Measurements from ENCODE around the gene PCYT1A. TPM values are rescaled to one million over a fixed set of nuclear protein-coding genes. Genes with fewer than 3 reads are reported as not detected.
"Not testable (repeated sequence)": the region's sequence is repeated elsewhere in the genome, so short reads cannot be mapped to it uniquely, and the experiment has no call there.

The PCYT1A gene
- total and polyA plus RNA-seq, 10 of the 15 experiments (the other 5 are each of a cell fraction or from before 2014, with no cell fraction given): 10.8 to 64.3 (median 48.6) TPM

- Histone ChIP-seq H3K4me2 (ENCODE audit: control insufficient read depth, insufficient read depth) (no peak overlapping the region), H3K36me3 (ENCODE audit: control insufficient read depth in 2 of 2, insufficient read depth in 2 of 2, low read length in 1 of 2) (no peaks in the 10 kb centered on the region; a peak in 1 of 4 replicates), H3K4me3 (no peak overlapping the region), H2AFZ (ENCODE audit: control insufficient read depth, low read depth, low read length) (no peak overlapping the region), H3K9ac (ENCODE audit: control insufficient read depth, insufficient read depth, low read length) (no peak overlapping the region), H3K27ac (ENCODE audit: control insufficient read depth, insufficient read depth) (no peak overlapping the region), H4K20me1 (ENCODE audit: control insufficient read depth, insufficient read depth) (no peaks in the 10 kb centered on the region), H3K27me3 (replicated peaks in 1 of 2; ENCODE audit: control insufficient read depth in 2 of 2, insufficient read depth in 2 of 2, low read length in 1 of 2) (no peaks in the 10 kb centered on the region), H3K4me1 (ENCODE audit: control insufficient read depth, insufficient read depth, low read length) (no peaks in the 10 kb centered on the region), H3K79me2 (ENCODE audit: control insufficient read depth, insufficient read depth, low read length) (peaks cover 17% of the 10 kb centered on the region), H3K9me3 (replicated peaks; ENCODE audit: control insufficient read depth, insufficient read depth, low read length) (no peaks in the 10 kb centered on the region)
- BruUV-seq (replicated peaks): no TSS peak
- no peak for DNase-seq (ENCODE audit: low read depth, low spot score)
- TF ChIP-seq ZBTB33 (IDR thresholded peaks at IDR 0.05) (no peak), ZNF622 (IDR thresholded peaks at IDR 0.05) (no peak), CBX5 (IDR thresholded peaks at IDR 0.05; ENCODE audit: low read depth) (no peak), CREM (IDR thresholded peaks at IDR 0.05; ENCODE audit: low read depth) (no peak), ZNF384 (IDR thresholded peaks at IDR 0.05; ENCODE audit: borderline replicate concordance, low read depth, low read length) (no peak), NR2F1 (conservative IDR thresholded peaks at IDR 0.05) (no peak), SIN3A (IDR thresholded peaks at IDR 0.05; ENCODE audit: low read depth, low read length) (no peak), IKZF2 (IDR thresholded peaks at IDR 0.05) (no peak), YY1 (IDR thresholded peaks at IDR 0.05; ENCODE audit: low read depth, low read length) (no peak), RFX5 (IDR thresholded peaks at IDR 0.05; ENCODE audit: low read depth, low read length) (no peak), SP1 (IDR thresholded peaks at IDR 0.05; ENCODE audit: low read depth, low read length) (no peak)
- TF ChIP-seq, protein P1, sequence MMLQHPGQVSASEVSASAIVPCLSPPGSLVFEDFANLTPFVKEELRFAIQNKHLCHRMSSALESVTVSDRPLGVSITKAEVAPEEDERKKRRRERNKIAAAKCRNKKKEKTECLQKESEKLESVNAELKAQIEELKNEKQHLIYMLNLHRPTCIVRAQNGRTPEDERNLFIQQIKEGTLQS (IDR thresholded peaks at IDR 0.05; ENCODE audit: borderline replicate concordance, extremely low read depth, low read depth, low read length): no peak
- in situ Hi-C loops (cut with MboI) (no loop called here), intact Hi-C loops (cut with micrococcal nuclease; ENCODE audit: unreplicated experiment) (no loop called here)
- ATAC-seq: no peak
- SMC1A ChIA-PET (ENCODE audit: uncharacterized antibody, unreplicated experiment): interaction anchor here (0.6 to 2.1 kb wide), 2 partner anchors 16 to 263 kb away, joined by 3 to 5 read pairs; no protein-coding TSS in a partner anchor
- RAD21 ChIA-PET (ENCODE audit: unreplicated experiment): interaction anchor here (1.3 kb wide), 1 partner anchor 208 kb away, joined by 3 read pairs; no protein-coding TSS in a partner anchor
- CTCF ChIA-PET: no interaction called here
- POLR2A ChIA-PET: interaction anchor here (0.8 to 0.9 kb wide), 2 partner anchors 9 to 37 kb away, joined by 4 read pairs; no protein-coding TSS in a partner anchor
- no peak for FAIRE-seq
- 96% methylated on average over 3 of the region's 3 CpGs for WGBS (ENCODE audit: insufficient coverage, insufficient replicate concordance, low lambda C conversion rate, missing lambda C conversion rate)
Observed at GRCh38 chr3:196314597-196314996, 27.1 kb upstream of the PCYT1A start.

DNA sequence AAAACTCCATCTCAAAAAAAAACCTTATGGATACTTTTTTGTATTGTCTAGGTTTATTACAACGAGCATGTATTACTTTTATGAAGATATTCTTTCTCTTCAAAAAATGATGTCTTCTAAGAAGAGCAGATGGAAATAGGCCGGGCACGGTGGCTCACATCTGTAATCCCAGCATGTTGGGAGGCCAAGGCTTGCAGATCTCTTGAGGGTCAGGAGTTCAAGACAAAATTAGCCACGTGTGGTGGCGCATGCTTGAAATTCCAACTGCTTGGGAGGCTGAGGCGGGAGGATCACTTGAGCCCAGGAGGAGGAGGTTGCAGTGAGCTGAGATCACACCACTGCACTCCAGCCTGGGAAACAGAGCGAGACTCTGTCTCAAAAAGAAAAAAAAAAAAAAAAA lies 26.6 kb upstream of the PCYT1A start:
- H3K9me3 ChIP-seq (replicated peaks; ENCODE audit: control insufficient read depth, insufficient read depth, low read length); H3K4me2 ChIP-seq (ENCODE audit: control insufficient read depth, insufficient read depth); H3K4me1 ChIP-seq (ENCODE audit: control insufficient read depth, insufficient read depth, low read length); FAIRE-seq; in situ Hi-C loops (cut with MboI); H3K36me3 ChIP-seq (ENCODE audit: control insufficient read depth in 2 of 2, insufficient read depth in 2 of 2, low read length in 1 of 2); intact Hi-C loops (cut with micrococcal nuclease; ENCODE audit: unreplicated experiment); BruUV-seq (replicated peaks); H3K27me3 ChIP-seq (replicated peaks in 1 of 2; ENCODE audit: control insufficient read depth in 2 of 2, insufficient read depth in 2 of 2, low read length in 1 of 2); H3K9ac ChIP-seq (ENCODE audit: control insufficient read depth, insufficient read depth, low read length); H3K4me3 ChIP-seq; DNase-seq (ENCODE audit: low read depth, low spot score); H2AFZ ChIP-seq (ENCODE audit: control insufficient read depth, low read depth, low read length); H3K27ac ChIP-seq (ENCODE audit: control insufficient read depth, insufficient read depth); H4K20me1 ChIP-seq (ENCODE audit: control insufficient read depth, insufficient read depth); ATAC-seq; SMC1A ChIA-PET (ENCODE audit: uncharacterized antibody, unreplicated experiment): not testable (repeated sequence)
- WGBS (ENCODE audit: insufficient coverage, insufficient replicate concordance, low lambda C conversion rate, missing lambda C conversion rate): 95% methylated on average over 7 of the region's 7 CpGs
- ChIA-PET CTCF (interaction anchor here (0.7 kb wide), 1 partner anchor 93 kb away, joined by 4 read pairs; no protein-coding TSS in a partner anchor), RAD21 (ENCODE audit: unreplicated experiment) (interaction anchor here (1.3 kb wide), 1 partner anchor 209 kb away, joined by 3 read pairs; no protein-coding TSS in a partner anchor), POLR2A (interaction anchor here (0.9 kb wide), 1 partner anchor 8 kb away, joined by 4 read pairs; no protein-coding TSS in a partner anchor)
- H3K79me2 ChIP-seq (ENCODE audit: control insufficient read depth, insufficient read depth, low read length): peaks cover 16% of the 10 kb centered on the region

Measured in GM12878 (cell line).